ENCODE measurements around the gene CRHR1. TPM values are rescaled to one million over a fixed set of nuclear protein-coding genes. Genes with fewer than 3 reads are reported as not detected.

The CRHR1 gene
- total and polyA plus RNA-seq, 10 of the 15 experiments (the other 5 are each of a cell fraction or from before 2014, with no cell fraction given): 0.08 TPM; not detected in 9

DNA sequence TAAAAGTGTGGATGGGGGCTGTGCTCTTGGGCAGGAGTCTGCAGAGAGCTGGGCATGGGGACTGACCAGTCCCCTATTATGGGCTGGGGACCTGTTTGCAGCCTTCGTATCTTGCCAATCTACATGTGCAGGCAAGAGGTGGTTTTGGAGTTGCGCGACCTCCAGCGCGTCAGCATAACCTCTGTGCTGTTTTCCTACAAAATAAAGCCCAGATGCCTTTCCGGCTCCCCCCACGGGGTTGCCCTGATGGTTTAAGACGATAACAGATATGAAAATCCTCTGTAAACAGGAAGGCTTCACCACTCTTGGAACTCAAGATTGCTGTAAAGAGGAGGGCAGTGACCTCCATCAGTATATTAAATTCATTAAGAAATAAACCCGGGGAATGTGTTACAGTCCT lies 44.1 kb downstream of the CRHR1 start (continued):
- TF ChIP-seq EZH2 (IDR thresholded peaks at IDR 0.05; ENCODE audit: borderline replicate concordance, control insufficient read depth, low read depth, low read length) (no peak), NFYA (IDR thresholded peaks at IDR 0.05; ENCODE audit: borderline replicate concordance, low read depth, low read length) (no peak), CHD1 (IDR thresholded peaks at IDR 0.05; ENCODE audit: low read depth, low read length) (no peak)
- TF ChIP-seq, protein P1, sequence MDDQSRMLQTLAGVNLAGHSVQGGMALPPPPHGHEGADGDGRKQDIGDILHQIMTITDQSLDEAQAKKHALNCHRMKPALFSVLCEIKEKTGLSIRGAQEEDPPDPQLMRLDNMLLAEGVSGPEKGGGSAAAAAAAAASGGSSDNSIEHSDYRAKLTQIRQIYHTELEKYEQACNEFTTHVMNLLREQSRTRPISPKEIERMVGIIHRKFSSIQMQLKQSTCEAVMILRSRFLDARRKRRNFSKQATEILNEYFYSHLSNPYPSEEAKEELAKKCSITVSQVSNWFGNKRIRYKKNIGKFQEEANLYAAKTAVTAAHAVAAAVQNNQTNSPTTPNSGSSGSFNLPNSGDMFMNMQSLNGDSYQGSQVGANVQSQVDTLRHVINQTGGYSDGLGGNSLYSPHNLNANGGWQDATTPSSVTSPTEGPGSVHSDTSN (IDR thresholded peaks at IDR 0.05; ENCODE audit: insufficient replicate concordance, low read depth, low read length): no peak

DNA sequence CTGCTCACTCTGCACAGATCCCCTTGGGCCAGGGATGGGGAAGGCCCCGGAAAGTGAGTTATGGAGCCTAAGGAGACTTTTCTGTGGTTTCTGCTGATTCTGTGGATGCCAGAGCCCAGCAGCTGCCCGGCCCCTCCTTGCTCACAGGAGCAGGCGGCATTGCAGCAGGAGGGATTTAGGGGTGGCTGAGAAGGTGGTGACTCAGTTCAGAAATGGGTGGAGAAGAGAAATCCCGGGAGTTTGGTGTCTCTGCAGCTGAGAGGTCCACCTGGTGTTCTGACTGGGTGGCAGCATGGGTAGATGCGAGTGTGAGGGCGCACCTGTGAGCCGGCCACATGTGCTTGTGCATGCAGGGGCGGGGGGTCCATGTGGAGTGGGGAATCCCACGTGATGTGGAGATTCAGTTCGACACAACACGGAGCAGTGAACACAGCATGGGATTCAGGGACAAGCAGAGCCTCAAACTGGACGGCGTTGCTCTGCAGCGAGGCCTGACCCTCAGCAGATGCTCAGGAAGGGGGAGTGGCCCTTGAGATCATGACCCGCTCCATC lies 44.5 kb downstream of the CRHR1 start:
- ATAC-seq (no peak), DNase-seq (ENCODE audit: low read depth, low spot score) (no peak)
- BruUV-seq (replicated peaks): no TSS peak

More for the DNA sequence above, 44.5 kb downstream of the CRHR1 start:
- Histone ChIP-seq H3K9me3 (replicated peaks; ENCODE audit: control insufficient read depth, insufficient read depth, low read length) (no peaks in the 10 kb centered on the region), H3K27ac (ENCODE audit: control insufficient read depth, insufficient read depth) (no peak overlapping the region), H2AFZ (ENCODE audit: control insufficient read depth, low read depth, low read length) (no peak overlapping the region), H3K4me1 (ENCODE audit: control insufficient read depth, insufficient read depth, low read length) (no peaks in the 10 kb centered on the region), H3K9ac (ENCODE audit: control insufficient read depth, insufficient read depth, low read length) (no peak overlapping the region), H3K79me2 (ENCODE audit: control insufficient read depth, insufficient read depth, low read length) (no peaks in the 10 kb centered on the region), H3K4me3 (no peak overlapping the region), H4K20me1 (ENCODE audit: control insufficient read depth, insufficient read depth) (no peaks in the 10 kb centered on the region; the same call in 1 of the 2 replicates), H3K27me3 (replicated peaks in 1 of 2; ENCODE audit: control insufficient read depth in 2 of 2, insufficient read depth in 2 of 2, low read length in 1 of 2) (peaks cover 0 to 1% of the 10 kb centered on the region in 2 experiments; a peak in 2 of 4 replicates), H3K36me3 (ENCODE audit: control insufficient read depth in 2 of 2, insufficient read depth in 2 of 2, low read length in 1 of 2) (no peaks in the 10 kb centered on the region), H3K4me2 (ENCODE audit: control insufficient read depth, insufficient read depth) (no peak overlapping the region)
- FAIRE-seq: no peak
- in situ Hi-C loops (cut with MboI): loop anchor here (25.0 kb wide), 1 partner anchor 416 kb away; no protein-coding TSS in a partner anchor
- intact Hi-C loops (cut with micrococcal nuclease; ENCODE audit: unreplicated experiment): no loop called here
- CTCF ChIA-PET: no interaction called here
- WGBS (ENCODE audit: insufficient coverage, insufficient replicate concordance, low lambda C conversion rate, missing lambda C conversion rate): 22% methylated on average over 15 of the region's 15 CpGs
- TF ChIP-seq, protein P2, sequence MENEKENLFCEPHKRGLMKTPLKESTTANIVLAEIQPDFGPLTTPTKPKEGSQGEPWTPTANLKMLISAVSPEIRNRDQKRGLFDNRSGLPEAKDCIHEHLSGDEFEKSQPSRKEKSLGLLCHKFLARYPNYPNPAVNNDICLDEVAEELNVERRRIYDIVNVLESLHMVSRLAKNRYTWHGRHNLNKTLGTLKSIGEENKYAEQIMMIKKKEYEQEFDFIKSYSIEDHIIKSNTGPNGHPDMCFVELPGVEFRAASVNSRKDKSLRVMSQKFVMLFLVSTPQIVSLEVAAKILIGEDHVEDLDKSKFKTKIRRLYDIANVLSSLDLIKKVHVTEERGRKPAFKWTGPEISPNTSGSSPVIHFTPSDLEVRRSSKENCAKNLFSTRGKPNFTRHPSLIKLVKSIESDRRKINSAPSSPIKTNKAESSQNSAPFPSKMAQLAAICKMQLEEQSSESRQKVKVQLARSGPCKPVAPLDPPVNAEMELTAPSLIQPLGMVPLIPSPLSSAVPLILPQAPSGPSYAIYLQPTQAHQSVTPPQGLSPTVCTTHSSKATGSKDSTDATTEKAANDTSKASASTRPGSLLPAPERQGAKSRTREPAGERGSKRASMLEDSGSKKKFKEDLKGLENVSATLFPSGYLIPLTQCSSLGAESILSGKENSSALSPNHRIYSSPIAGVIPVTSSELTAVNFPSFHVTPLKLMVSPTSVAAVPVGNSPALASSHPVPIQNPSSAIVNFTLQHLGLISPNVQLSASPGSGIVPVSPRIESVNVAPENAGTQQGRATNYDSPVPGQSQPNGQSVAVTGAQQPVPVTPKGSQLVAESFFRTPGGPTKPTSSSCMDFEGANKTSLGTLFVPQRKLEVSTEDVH (IDR thresholded peaks at IDR 0.05; ENCODE audit: low read depth, partially characterized antibody): no peak
- TF ChIP-seq ATF7 (IDR thresholded peaks at IDR 0.05; ENCODE audit: low read depth): no peak
- no peak for TF ChIP-seq SUZ12 (IDR thresholded peaks at IDR 0.05; ENCODE audit: unreplicated experiment)
- TF ChIP-seq, protein P3, sequence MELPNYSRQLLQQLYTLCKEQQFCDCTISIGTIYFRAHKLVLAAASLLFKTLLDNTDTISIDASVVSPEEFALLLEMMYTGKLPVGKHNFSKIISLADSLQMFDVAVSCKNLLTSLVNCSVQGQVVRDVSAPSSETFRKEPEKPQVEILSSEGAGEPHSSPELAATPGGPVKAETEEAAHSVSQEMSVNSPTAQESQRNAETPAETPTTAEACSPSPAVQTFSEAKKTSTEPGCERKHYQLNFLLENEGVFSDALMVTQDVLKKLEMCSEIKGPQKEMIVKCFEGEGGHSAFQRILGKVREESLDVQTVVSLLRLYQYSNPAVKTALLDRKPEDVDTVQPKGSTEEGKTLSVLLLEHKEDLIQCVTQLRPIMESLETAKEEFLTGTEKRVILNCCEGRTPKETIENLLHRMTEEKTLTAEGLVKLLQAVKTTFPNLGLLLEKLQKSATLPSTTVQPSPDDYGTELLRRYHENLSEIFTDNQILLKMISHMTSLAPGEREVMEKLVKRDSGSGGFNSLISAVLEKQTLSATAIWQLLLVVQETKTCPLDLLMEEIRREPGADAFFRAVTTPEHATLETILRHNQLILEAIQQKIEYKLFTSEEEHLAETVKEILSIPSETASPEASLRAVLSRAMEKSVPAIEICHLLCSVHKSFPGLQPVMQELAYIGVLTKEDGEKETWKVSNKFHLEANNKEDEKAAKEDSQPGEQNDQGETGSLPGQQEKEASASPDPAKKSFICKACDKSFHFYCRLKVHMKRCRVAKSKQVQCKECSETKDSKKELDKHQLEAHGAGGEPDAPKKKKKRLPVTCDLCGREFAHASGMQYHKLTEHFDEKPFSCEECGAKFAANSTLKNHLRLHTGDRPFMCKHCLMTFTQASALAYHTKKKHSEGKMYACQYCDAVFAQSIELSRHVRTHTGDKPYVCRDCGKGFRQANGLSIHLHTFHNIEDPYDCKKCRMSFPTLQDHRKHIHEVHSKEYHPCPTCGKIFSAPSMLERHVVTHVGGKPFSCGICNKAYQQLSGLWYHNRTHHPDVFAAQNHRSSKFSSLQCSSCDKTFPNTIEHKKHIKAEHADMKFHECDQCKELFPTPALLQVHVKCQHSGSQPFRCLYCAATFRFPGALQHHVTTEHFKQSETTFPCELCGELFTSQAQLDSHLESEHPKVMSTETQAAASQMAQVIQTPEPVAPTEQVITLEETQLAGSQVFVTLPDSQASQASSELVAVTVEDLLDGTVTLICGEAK (IDR thresholded peaks at IDR 0.05; ENCODE audit: borderline replicate concordance): no peak
- POLR2A ChIA-PET: no interaction called here
- SMC1A ChIA-PET (ENCODE audit: uncharacterized antibody, unreplicated experiment): no interaction called here
- RAD21 ChIA-PET (ENCODE audit: unreplicated experiment): no interaction called here

Measured in GM12878 (cell line).